PFSK-1 (cell line): Measurements from ENCODE around the gene BMF.

ENCODE experiments used
- POLR2AphosphoS5 ChIP-seq: IDR thresholded peaks from 2 replicates; pipeline ENCODE4 v1.6.1; 2012; ENCODE audit warnings: low read depth, mild to moderate bottlenecking, control low read depth, low read length, moderate library complexity
- TAF1 ChIP-seq: IDR thresholded peaks from 2 replicates; pipeline ENCODE4 v1.6.1; 2012; ENCODE audit warnings: low read length, control low read depth, borderline replicate concordance; ENCODE audit not compliant: insufficient read depth
- TF ChIP-seq, protein P1 (sequence below), 2 experiments: IDR thresholded peaks; 2 replicates each; pipeline versions ENCODE4 v1.6.1 to v1.8.0; 2011 to 2012; ENCODE audit warnings: low read depth in 2 of 2, low read length in 2 of 2, control low read depth in 1 of 2, inconsistent platforms in 1 of 2, mild to moderate bottlenecking in 1 of 2, moderate library complexity in 1 of 2; ENCODE audit not compliant: insufficient read depth in 1 of 2

DNA sequence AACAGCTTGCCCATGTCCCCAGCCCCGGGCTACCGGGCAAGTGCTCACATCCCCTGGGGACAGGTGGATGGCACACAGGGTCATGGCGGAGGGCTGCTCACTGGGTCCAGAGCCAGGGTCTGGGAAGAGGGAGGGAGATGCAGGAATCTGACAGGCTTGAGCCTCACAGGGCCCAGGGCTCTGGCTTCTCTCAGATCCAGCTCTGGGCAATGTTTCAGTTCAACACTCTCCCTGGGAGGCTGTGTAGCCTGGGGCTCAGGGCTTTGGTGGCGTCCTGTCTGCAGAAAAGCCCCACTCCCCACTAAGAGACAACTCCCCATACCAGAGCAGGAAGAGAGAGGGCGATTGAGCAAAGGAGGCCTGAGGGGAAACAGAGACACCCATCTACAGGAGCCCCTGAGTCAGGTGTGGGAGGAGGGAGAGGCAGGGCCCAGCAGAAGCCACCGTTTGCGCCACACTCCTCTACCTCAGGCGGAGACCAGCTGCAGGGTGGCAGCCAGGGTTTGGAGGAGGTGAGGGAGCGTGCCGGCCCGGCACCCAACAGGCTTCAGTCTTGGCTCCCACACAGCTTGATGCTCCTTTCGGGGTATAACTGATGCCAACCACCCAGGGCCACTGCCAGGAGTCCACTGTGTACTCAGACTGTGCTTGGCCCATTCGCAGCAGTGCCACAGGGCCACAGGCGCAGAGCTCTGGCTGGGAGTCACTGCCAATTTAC lies 52.9 kb downstream of the BMF start:
- TF ChIP-seq, protein P1, sequence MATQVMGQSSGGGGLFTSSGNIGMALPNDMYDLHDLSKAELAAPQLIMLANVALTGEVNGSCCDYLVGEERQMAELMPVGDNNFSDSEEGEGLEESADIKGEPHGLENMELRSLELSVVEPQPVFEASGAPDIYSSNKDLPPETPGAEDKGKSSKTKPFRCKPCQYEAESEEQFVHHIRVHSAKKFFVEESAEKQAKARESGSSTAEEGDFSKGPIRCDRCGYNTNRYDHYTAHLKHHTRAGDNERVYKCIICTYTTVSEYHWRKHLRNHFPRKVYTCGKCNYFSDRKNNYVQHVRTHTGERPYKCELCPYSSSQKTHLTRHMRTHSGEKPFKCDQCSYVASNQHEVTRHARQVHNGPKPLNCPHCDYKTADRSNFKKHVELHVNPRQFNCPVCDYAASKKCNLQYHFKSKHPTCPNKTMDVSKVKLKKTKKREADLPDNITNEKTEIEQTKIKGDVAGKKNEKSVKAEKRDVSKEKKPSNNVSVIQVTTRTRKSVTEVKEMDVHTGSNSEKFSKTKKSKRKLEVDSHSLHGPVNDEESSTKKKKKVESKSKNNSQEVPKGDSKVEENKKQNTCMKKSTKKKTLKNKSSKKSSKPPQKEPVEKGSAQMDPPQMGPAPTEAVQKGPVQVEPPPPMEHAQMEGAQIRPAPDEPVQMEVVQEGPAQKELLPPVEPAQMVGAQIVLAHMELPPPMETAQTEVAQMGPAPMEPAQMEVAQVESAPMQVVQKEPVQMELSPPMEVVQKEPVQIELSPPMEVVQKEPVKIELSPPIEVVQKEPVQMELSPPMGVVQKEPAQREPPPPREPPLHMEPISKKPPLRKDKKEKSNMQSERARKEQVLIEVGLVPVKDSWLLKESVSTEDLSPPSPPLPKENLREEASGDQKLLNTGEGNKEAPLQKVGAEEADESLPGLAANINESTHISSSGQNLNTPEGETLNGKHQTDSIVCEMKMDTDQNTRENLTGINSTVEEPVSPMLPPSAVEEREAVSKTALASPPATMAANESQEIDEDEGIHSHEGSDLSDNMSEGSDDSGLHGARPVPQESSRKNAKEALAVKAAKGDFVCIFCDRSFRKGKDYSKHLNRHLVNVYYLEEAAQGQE (IDR thresholded peaks at IDR 0.05; ENCODE audit: insufficient read depth in 1 of 2, low read depth in 2 of 2, low read length in 2 of 2): no peak
- TF ChIP-seq TAF1 (no peak), POLR2AphosphoS5 (no peak)
